Fibroblast of peridontal ligament (primary cell): ENCODE data around the gene ZFYVE9.
A peak's percentile ranks its signal among the peaks of the same experiment; 100 is the strongest.

Experiments
- DNase-seq: peaks from one replicate; pipeline ENCODE4 v3.0.0-alpha.2; 2010; ENCODE audit errors: extremely low read depth

Gene ZFYVE9

DNA sequence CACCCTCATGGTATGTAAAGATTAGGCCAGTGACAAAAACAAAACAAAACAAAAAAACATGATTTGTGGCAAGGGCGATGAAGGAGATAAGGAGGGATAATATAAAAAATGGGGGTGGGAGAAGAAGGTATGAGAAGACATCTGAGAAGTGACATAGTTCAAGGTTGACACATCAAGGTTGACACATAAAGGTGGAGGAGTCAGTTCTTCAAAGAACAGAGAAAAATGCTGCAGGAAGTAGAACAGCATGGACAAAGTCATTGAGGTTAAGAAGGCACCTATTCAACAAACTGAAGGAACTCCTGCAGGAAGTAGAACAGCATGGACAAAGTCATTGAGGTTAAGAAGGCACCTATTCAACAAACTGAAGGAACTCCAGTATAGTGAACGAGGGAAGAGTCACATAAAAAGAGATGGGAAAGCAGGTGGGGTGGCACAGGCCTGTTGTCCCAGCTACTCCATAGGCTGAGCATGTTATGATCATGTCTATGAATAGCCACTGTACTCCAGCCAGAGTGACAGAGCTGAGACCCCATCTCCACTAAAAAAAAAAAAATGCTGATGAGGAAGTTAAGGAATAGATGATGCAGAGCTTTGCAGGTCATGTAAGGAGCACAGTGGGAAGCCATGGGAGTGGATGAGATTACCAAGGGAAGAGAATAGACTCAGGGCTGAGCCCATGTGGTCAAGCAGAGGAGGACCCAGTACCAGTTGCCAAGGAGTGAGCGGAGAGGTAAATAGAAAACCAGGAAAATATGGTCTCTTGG, 101.5 kb downstream of the ZFYVE9 start:
- DNase-seq, result no peak

DNA sequence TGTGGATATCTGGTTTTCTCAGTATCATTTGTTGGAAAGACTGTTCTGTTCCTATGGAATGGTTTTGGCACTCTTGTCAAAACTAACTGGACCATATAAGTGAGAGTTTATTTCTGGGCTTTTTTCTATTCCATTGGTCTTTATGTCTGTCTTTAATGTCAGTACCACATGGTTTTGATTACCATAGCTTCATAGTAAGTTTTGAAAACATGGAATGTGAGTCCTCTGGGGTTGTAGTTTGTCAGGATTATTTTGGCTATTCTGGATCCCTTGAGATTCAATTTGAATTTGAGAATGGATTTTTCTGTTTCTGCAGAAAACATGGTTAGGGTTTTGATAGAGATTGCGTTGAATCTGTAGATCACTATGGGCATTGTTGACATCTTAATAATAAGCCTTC, 107.9 kb downstream of the ZFYVE9 start:
- DNase-seq, result peak; percentile 79

DNA sequence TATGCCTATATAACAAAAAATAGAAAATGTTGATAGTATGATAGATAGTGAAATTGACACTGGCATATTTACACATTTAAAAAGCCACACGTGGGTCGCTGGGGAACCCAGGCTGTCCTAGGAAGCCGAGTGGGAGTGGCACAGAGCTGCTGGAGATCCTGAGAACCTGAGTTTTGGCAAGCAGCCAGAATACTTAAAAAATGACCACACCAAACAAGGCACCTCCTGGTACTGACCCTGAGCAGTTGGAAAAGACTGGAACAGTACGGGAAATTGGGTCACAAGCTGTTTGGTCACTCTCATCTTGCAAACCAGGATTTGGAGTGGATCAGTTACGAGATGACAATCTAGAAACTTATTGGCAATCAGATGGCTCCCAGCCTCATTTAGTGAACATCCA, 111.5 kb downstream of the ZFYVE9 start:
- no peak for DNase-seq

DNA sequence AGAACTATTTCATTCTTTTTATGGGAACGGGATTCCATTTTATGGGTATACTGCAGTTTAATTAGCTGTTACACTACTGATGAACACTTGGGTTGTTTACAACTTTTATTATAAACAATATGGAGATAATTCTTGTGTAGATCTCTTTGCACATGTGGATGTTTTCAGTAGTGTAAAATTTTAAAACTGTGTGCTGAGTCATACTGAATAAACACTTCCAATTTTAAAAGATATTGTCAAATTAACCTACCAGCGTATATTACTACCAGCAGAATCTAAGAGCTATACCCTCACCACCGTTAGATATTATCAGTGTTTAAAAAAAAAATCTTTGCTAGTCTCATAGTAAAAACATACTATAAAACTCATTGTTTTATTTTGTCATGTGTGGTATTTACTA, 118.0 kb downstream of the ZFYVE9 start:
- no peak for DNase-seq

DNA sequence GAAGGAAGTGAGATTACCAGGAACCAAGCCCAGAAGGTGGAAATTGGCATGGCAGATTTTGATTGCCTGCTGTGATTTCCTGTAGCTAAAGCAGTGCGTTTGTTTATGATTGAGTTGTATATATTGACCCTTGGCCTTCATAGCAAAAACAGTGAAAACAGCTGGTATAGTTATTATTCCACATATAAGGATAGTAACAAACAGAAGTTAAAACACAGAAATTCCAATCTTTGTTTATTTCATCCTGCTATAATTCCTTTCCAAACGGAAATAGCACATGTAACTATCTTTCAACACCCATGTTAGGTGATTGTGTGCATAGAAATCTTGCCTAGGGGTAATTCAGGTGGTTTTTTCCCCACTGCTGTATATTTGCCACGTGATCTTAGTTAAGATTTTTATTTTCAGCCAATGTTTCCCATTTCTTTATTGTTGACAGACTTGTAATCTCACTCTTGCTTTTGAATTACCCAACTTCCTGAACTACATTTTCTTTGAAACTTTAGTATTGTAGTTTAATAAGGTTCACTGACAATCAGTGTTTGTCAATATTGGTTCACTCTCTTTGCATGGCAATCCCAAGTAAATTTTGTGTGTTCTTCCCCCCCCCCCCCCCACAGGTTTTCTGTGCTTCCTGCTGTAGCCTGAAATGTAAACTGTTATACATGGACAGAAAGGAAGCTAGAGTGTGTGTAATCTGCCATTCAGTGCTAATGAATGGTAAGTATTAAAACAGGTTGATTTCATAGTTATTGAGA, 121.4 kb downstream of the ZFYVE9 start:
- no peak for DNase-seq

DNA sequence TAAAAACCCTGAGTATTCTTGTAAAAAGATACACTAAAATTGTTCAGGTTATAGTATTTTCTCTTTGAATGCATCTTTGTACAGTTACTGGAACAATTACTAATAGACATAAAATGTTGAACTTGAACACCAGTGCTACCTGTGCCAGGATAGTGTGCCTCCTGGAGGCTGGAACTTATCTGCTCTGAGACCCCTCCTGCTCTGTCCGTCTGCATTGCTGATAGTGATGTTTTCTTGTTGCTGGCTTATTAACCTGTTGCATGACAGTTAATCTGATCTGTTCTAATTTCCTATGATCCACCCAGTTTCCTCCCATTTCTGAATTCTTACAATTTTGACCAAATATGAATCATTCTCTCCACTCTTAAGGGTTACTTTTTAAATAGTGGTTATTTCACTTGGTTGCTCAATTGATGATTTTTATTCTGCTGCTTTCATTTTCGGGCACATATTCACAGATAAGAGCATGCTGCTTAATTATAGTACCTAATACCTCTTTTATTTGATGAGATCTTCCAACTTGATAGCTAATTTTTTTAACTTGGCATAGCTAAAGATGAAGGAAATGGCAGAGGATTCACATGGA, 122.7 kb downstream of the ZFYVE9 start:
- DNase-seq, result peak; percentile 23

DNA sequence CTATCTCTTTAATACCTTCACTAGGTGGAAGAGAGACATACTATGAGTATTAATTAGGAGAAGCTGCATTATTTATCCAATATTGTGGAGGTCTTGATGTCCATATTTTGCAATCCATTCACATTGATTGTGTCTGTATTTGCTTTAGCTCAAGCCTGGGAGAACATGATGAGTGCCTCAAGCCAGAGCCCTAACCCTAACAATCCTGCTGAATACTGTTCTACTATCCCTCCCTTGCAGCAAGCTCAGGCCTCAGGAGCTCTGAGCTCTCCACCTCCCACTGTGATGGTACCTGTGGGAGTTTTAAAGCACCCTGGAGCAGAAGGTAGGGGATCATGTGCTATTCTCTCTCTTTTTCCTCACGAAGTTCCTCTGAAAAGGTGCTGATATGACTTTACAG, 124.6 kb downstream of the ZFYVE9 start:
- no peak for DNase-seq

DNA sequence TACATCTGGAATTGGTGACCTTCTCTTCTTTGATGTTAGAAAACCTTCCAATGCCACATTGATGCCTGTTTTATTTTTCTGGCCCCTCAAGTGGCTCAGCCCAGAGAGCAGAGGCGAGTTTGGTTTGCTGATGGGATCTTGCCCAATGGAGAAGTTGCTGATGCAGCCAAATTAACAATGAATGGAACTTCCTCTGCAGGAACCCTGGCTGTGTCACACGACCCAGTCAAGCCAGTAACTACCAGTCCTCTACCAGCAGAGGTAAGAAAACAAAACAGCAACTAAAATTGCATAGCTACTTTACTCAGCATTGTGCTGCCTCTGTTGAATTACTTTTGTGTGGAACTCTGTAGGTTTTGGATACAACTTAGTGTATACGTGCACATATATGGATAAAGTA, 126.5 kb downstream of the ZFYVE9 start:
- no peak for DNase-seq

DNA sequence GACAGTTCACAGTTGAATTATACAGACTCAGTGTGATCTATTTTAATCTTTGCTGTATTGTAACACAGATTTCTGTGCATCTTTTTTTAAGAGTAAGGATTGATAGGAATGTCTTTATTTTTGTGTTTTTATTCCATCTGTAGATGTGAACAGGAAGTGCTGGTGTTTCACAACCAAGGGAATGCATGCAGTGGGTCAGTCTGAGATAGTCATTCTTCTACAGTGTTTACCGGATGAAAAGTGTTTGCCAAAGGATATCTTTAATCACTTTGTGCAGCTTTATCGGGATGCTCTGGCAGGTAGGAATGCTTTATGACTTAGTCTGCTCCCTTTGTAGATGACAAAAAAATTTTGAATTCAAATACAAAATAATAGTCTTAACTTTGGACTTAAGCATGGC, 139.6 kb downstream of the ZFYVE9 start:
- peak; percentile 33 for DNase-seq

DNA sequence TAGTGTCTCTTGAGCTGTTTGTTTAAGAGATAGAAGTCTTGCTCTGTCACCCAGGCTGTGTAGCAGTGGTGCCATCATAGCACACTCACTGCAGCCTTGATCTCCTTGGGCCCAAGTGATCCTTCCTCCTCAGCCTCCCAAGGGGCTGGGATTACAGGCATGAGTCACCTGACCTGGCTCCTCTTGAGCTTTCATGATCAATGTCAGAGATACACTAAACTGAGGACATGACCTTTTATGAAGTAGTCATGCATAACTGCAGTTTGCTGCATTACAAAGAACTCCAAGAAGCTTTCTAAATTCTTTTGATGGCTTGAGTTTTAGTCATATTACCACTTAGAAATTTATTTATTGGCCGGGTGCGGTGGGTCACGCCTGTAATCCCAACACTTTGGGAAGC, 146.4 kb downstream of the ZFYVE9 start:
- DNase-seq, result peak; percentile 50

DNA sequence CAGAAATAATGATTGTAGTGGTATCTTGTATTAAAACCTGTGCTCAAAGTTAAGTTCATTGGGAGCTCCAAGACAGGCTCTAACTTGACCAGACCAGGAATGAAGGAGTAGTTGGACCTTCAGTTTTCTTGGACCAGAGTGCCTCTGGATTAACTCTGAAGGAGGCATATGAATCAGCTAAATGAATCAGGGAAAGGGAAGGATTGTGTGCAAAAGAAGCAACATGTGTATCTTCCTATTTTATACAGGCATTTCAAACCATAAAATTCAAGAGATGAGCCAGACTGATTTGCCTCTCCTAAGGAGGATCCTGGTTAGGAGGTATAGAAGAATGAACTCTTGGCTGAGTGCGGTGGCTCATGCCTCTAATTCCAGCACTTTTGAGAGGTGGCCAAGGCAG, 152.7 kb downstream of the ZFYVE9 start:
- peak; percentile 10 for DNase-seq

DNA sequence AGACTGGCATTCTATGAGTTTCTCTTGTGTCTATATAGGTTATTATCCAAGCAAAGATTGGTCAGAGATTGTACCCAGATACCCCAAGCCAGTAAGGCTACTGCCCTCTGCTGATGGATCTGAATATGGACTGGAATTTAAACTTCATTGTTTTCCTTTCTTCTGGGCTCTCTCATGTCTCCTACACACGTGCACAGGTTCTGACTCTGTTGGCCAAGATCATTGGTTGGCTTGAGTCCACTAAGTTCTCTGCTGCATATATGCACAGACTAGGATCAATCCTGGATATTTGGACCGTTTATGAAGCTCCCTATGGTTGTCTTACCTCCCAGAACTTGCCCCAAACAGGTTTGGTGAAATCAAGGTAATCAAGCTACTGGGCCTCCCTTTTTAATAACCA, 154.5 kb downstream of the ZFYVE9 start:
- peak; percentile 73 for DNase-seq

DNA sequence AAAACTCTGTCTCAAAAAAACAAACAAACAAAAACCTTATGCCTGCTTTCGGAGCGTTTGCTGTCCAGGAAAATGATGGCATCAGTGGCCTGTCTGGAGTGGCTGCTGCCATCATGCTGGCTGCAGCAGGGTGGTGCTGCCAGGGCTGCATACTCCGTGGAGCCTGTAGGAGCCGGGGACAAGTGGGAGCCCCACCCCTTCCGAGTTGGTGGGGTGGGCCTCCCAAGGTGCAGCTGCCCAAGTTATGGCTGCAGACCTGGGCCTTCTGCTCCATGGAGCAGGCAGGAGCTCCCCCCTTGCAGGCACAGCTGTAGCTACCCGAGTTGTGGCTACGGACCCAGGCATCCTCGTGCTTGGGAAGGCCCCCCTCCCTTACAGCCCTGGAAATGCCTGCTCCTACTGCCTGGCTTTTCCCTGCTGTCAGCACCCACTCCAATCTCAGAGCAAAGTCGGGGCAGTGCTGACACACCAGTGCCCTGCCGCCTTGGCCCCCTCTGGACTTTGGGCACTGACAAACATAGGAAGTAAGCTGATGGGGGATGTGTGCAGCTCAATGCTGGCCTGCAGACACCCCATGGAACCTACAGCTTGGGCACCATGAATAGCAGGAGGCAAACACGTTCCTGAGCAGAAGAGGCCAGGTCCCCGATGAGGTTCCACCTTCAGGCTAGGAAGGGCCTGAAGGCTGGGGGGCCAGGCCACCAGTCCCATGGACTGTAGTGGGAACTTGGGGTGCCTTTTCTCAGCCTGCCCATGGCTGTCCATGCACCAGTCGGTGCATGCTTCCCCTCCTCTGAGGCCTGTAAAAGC, 163.7 kb downstream of the ZFYVE9 start:
- no peak for DNase-seq

DNA sequence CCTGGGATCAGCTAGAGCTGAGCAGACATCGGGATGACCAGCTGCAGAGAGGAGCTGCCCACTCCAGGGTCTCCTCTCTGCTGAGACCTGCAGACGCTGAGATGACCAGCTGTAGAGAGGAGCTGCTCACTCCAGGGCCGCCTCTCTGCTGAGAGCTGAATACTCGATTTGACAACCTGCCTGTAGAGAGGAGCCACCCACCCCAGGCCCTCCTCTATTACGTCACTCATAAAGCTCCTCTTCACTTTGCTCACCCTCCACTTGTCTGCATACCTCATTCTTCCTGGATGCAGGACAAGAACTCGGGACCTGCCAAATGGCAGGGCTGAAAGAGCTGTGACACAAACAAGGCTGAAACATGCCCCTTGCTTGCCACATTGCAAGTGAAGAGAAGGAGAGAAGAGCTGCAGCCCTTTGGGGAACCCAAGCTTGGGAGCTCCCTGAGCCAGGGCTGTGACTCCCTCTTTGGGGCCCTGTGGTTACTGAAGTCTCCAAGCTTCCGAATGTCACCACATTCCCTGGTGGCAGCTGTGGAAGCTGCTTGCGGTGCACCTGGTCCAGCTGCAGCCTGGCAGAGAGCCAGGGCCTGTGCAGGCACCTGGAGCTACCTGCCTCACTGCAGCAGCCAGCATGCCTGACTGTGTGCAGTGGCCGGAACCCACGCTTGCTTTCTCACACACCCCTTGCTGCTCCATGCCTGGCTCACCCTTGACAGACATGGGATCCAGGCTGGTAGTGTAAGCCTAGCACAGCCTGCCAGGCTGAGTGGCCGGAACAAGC, 164.5 kb downstream of the ZFYVE9 start:
- no peak for DNase-seq

DNA sequence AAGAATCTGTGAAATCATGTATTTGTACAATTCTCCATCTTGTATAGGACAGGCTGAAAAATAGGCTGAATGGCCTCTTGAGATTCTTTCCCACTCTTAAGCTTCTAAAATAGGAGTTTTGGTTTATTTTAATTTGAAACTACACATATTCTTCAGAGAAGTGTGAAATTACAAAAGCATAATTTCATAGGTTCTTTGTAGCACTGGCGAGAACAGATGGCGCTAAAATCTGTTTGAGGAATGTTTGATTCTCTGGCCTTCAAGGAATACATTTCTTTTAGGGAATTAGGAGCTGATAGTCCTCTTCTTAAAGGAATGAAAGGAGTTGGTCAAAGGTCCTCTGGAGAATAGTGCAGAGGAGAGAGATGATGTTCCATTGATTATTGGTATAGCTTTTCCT, 179.2 kb downstream of the ZFYVE9 start:
- DNase-seq, result no peak

DNA sequence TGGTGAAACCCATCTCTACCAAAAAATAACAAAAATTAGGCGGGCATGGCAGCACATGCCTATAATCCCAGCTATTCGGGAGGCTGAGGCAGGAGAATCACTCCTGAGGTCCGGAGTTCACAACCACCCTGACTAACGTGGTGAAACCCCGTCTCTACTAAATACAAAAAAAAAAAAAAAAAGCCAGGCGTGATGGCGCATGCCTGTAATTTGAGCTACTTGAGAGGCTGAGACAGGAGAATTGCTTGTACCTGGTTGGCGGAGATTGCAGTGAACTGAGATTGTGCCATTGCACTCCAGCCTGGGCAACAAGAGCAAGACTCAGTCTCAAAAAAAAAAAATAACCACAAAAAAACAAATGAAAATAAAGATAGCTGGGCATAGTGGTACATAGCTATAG, 181.8 kb downstream of the ZFYVE9 start:
- no peak for DNase-seq

DNA sequence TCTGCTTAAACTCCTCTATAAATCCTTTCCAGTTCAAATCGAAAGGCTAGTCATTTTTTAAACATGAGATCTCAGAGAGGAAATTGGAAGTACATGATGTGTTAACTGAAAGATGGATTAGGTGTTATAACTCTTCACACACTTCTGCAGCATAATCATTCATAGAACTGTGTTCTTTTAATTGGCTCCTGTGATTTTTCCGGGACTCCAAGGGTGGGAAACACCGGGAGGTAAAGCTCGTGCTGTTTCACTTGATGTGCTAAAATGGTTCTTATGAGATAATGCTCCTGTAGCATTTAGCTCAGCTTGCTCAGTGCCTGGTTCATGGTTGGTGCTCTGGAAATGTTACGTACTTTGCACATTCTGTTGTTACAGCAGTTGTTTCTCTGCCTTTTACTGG, 183.9 kb downstream of the ZFYVE9 start:
- DNase-seq, result no peak

DNA sequence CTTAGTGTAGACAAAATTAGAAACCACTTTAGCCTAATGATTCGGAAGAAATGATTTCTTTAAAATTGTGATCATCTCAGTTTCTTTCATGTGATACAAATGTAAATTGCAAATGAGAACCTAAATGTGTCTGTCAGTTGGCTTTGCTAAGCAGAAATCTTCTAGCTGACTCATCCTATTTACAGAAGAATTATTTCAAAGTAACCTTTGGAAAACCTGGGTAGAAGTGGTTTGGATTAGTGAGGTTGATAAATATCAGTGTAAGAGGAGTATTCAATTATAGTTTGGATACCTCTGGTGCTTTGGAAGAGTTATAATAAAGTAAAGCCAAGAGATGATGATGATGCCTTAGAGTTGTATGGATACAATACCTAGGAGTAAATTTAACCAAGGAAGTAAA, 186.7 kb downstream of the ZFYVE9 start:
- DNase-seq, result no peak

DNA sequence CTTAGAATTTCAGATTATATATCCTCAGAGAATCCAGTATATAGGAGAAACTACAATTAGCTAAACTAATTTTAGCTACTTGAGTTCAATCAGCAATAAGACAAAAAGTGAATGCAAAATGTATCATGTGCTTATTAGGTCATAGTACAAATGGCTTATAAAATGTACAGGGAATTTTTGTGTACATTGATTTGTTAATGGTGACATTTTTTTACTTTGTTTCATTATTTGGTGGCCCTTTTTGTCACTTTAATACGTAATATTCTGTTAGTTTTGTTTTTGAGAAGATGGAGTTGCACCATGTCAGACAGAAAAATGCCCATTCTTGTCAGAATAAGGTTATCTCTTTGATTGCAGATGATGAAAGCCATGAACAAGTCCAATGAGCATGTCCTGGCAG, 190.5 kb downstream of the ZFYVE9 start:
- DNase-seq, result no peak

DNA sequence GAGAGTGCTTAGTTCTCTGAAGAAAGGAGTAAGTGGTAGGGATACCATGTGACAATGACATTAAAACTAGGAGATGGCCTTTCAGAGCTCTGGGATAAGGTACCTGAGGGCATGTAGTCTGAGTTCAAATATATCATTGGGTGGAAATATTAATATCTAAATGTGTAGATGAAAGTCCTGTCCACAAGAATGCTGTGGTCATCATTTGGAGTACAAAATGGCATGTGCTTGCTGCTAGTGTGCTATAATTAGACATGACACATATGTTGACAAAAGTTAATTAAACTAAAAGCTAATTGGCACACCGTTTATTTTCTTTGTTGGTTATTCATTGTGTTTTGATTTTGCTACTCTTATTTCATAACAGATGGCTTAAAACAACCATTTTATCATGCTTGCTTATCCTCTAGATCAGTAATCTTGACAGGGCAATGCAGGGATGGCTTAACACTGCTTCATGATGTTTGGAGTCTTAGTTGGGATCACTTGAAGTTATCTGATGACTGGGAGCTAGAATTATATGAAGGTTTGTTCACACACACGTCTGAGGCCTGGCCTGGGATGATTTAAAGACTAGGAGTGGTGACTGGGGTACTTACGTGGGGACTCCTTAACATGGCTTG, 193.1 kb downstream of the ZFYVE9 start:
- no peak for DNase-seq

DNA sequence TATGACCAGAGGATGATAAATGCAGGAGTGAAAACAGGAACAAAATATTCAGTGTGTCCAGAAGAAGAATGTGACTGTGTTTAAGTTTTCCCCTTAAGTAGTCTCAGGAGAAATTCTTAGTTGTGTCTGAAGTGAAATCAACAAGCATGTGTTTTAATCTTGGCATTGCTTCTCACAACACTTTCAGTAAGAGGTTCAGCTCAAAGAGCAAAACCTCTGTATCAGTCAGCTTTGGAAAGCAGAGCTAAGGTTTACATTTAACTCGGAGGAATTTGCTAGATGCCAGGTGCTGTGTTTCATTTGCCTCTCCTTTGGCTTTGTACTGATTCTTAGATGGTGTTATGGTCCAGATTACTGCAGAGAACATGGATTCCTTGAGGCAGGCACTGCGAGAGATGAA, 195.6 kb downstream of the ZFYVE9 start:
- no peak for DNase-seq
